MM.1S (cell line): ENCODE data around the gene CCNE1.

ENCODE experiments used
- DNase-seq: peaks from one replicate; pipeline ENCODE4 v3.0.0-alpha.2; 2015
- H2AFZ ChIP-seq: fragments of 300-600 bp; sonication (generic); 2 replicates; pipeline ENCODE4 v1.6.0; 2016; ENCODE audit warnings: antibody characterized with exemption, low read length
- H3F3A ChIP-seq: fragments of 300-600 bp; sonication (generic); 2 replicates; pipeline ENCODE4 v1.6.1; 2016; ENCODE audit warnings: mild to moderate bottlenecking, antibody characterized with exemption, low read length, moderate library complexity, mixed read lengths; ENCODE audit not compliant: insufficient read depth
- H3K27ac ChIP-seq: fragments of 300-600 bp; sonication (generic); 2 replicates; pipeline ENCODE4 v1.5.1; 2016; ENCODE audit warnings: mild to moderate bottlenecking, low read length
- H3K27me3 ChIP-seq: fragments of 300-600 bp; sonication (generic); replicated peaks from 2 replicates; pipeline ENCODE4 v1.6.0; 2016; ENCODE audit warnings: low read length; ENCODE audit not compliant: insufficient read depth
- H3K36me3 ChIP-seq: fragments of 300-600 bp; sonication (generic); replicated peaks from 2 replicates; pipeline ENCODE4 v1.6.1; 2016; ENCODE audit warnings: mild to moderate bottlenecking, low read length, mixed read lengths; ENCODE audit not compliant: insufficient read depth
- H3K4me1 ChIP-seq: fragments of 300-600 bp; sonication (generic); 2 replicates; pipeline ENCODE4 v1.6.1; 2016; ENCODE audit warnings: low read length, mixed read lengths
- H3K4me2 ChIP-seq: fragments of 300-600 bp; sonication (generic); 2 replicates; pipeline ENCODE4 v1.6.0; 2016; ENCODE audit warnings: low read depth, low read length
- H3K4me3 ChIP-seq: fragments of 300-600 bp; sonication (generic); 2 replicates; pipeline ENCODE4 v1.5.1; 2016; ENCODE audit warnings: low read length, mixed read lengths
- H3K79me2 ChIP-seq: fragments of 300-600 bp; sonication (generic); 2 replicates; pipeline ENCODE4 v1.6.1; 2016; ENCODE audit warnings: mixed run types, low read length, mixed read lengths
- H3K9ac ChIP-seq: fragments of 300-600 bp; sonication (generic); 2 replicates; pipeline ENCODE4 v1.6.1; 2016; ENCODE audit warnings: low read length, mixed read lengths
- H3K9me2 ChIP-seq: fragments of 300-600 bp; sonication (generic); replicated peaks from 2 replicates; pipeline ENCODE4 v1.6.1; 2016; ENCODE audit warnings: mild to moderate bottlenecking, low read length, mixed read lengths; ENCODE audit not compliant: insufficient read depth
- H3K9me3 ChIP-seq: fragments of 300-600 bp; sonication (generic); replicated peaks from 2 replicates; pipeline ENCODE4 v1.6.1; 2016; ENCODE audit warnings: mild to moderate bottlenecking, low read length, mixed read lengths; ENCODE audit not compliant: insufficient read depth
- H4K20me1 ChIP-seq: fragments of 300-600 bp; sonication (generic); 2 replicates; pipeline ENCODE4 v1.6.1; 2016; ENCODE audit warnings: mild to moderate bottlenecking, low read length, moderate library complexity, mixed read lengths; ENCODE audit not compliant: insufficient read depth
- EZH2 ChIP-seq: fragments of 300-600 bp; sonication (generic); optimal IDR thresholded peaks from 2 replicates; pipeline ENCODE3; 2017; ENCODE audit warnings: low read depth, mild to moderate bottlenecking, antibody characterized with exemption, low read length, mixed read lengths
- EZH2phosphoT487 ChIP-seq: fragments of 300-600 bp; sonication (generic); IDR thresholded peaks from 2 replicates; pipeline ENCODE4 v1.6.1; 2018; ENCODE audit warnings: antibody characterized with exemption, low read length
- TF ChIP-seq, protein P1 (sequence below): fragments of 300-600 bp; sonication (generic); IDR thresholded peaks from 2 replicates; pipeline ENCODE4 v1.5.1; 2016; ENCODE audit warnings: antibody characterized with exemption, low read length, mixed read lengths

Gene CCNE1

DNA sequence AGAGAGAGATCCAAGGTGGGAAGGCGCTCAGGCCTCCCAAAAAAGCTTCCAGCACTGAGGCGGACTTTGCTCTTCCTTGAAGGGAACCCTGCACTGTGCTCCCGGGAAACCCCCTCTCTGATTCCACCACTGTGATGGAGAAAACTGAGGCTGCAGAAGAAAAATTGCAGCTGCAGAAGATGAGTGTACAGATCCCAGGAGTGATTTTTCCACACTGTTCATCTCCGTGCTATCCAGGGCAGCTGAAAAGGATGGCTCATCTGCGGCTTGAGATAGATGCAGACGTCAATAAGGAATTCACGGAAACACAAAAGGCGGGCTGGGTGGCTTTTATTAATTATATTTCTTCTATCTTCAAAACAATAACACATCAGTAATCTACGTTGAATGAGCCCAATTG is 26.2 kb downstream of the CCNE1 start:
- Histone ChIP-seq H3K9me2 (no peaks in the 10 kb centered on the region), H3K4me2 (peak overlapping the region; percentile 92; the same call in 1 of the 2 replicates), H3K9ac (no peak overlapping the region), H4K20me1 (no peaks in the 10 kb centered on the region), H3K4me3 (no peak overlapping the region), H3K27me3 (peaks cover 33% of the 10 kb centered on the region), H3K4me1 (peaks cover 13% of the 10 kb centered on the region), H3K9me3 (no peaks in the 10 kb centered on the region), H3K79me2 (no peaks in the 10 kb centered on the region), H3F3A (peaks cover 12% of the 10 kb centered on the region; the same call in 1 of the 2 replicates), H2AFZ (peak overlapping the region; percentile 70; the same call in 1 of the 2 replicates), H3K27ac (no peak overlapping the region), H3K36me3 (no peaks in the 10 kb centered on the region)
- no peak for DNase-seq
- no peak for TF ChIP-seq EZH2phosphoT487

GRCh38 chr19:29840066-29840950 is 28.5 kb downstream of the CCNE1 start:
- TF ChIP-seq EZH2phosphoT487 (no peak), EZH2 (no peak)
- TF ChIP-seq, protein P1, sequence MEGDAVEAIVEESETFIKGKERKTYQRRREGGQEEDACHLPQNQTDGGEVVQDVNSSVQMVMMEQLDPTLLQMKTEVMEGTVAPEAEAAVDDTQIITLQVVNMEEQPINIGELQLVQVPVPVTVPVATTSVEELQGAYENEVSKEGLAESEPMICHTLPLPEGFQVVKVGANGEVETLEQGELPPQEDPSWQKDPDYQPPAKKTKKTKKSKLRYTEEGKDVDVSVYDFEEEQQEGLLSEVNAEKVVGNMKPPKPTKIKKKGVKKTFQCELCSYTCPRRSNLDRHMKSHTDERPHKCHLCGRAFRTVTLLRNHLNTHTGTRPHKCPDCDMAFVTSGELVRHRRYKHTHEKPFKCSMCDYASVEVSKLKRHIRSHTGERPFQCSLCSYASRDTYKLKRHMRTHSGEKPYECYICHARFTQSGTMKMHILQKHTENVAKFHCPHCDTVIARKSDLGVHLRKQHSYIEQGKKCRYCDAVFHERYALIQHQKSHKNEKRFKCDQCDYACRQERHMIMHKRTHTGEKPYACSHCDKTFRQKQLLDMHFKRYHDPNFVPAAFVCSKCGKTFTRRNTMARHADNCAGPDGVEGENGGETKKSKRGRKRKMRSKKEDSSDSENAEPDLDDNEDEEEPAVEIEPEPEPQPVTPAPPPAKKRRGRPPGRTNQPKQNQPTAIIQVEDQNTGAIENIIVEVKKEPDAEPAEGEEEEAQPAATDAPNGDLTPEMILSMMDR = no peak
- no peak overlapping the region for H3K9ac ChIP-seq
- H4K20me1 ChIP-seq = no peaks in the 10 kb centered on the region
- peaks cover 39% of the 10 kb centered on the region for H3K27me3 ChIP-seq
- H3K4me3 ChIP-seq = no peak overlapping the region
- no peak overlapping the region for H3K4me2 ChIP-seq
- peaks cover 20% of the 10 kb centered on the region for H3K4me1 ChIP-seq
- no peaks in the 10 kb centered on the region for H3K9me3 ChIP-seq
- no peaks in the 10 kb centered on the region for H3K9me2 ChIP-seq
- no peaks in the 10 kb centered on the region for H3K79me2 ChIP-seq
- no peak overlapping the region for H2AFZ ChIP-seq
- H3K36me3 ChIP-seq = no peaks in the 10 kb centered on the region
- peaks cover 15% of the 10 kb centered on the region; the same call in 1 of the 2 replicates for H3F3A ChIP-seq
- no peak for DNase-seq
- no peak overlapping the region for H3K27ac ChIP-seq

- Histone ChIP-seq H2AFZ (no peak overlapping the region), H4K20me1 (no peaks in the 10 kb centered on the region), H3K79me2 (no peaks in the 10 kb centered on the region), H3F3A (peaks cover 23% of the 10 kb centered on the region), H3K9me2 (no peaks in the 10 kb centered on the region), H3K27ac (no peak overlapping the region), H3K36me3 (no peaks in the 10 kb centered on the region), H3K9me3 (no peaks in the 10 kb centered on the region), H3K4me3 (no peak overlapping the region), H3K9ac (no peak overlapping the region), H3K27me3 (peaks cover 39% of the 10 kb centered on the region), H3K4me1 (peaks cover 24% of the 10 kb centered on the region), H3K4me2 (no peak overlapping the region)
- TF ChIP-seq, protein P1 = no peak
- TF ChIP-seq EZH2phosphoT487 (no peak), EZH2 (no peak)
- no peak for DNase-seq
Observed at GRCh38 chr19:29841209-29841558, 29.4 kb downstream of the CCNE1 start.
